IMR-90 (cell line): Measurements from ENCODE around the gene HASPIN. TPM values are rescaled to one million over a fixed set of nuclear protein-coding genes. Genes with fewer than 3 reads are reported as not detected.

ENCODE experiments used
- ATAC-seq: fragments of 200-7000 bp; cut with Tn5 transposase; 2 replicates; pipeline ENCODE4 v1.9.1; 2020; ENCODE audit warnings: low read depth, mild to moderate bottlenecking, moderate library complexity
- BruUV-seq: library from RNA; stranded (reverse); fragments of 400-500 nt; replicated peaks from 2 replicates; lab custom pipeline; 2021; lab: Mats Ljungman, UMichigan
- CTCF ChIA-PET: fragments of 300-600 bp; formaldehyde crosslinking; extraction: SDS; loops from one replicate; lab custom pipeline; 2021; ENCODE audit warnings: antibody characterized with exemption; lab: Yijun Ruan, JAX
- POLR2A ChIA-PET: fragments of 300-600 bp; sonication (Branson Sonifier 250); formaldehyde crosslinking; loops from one replicate; lab custom pipeline; 2022; ENCODE audit warnings: antibody characterized with exemption; ENCODE audit not compliant: unreplicated experiment; lab: Charles Lee
- DNase-seq: peaks from one replicate; pipeline ENCODE4 v3.0.0; 2013
- H2AFZ ChIP-seq: replicated peaks from 2 replicates; pipeline ENCODE3; 2013; ENCODE audit warnings: low read length, mild to moderate bottlenecking; ENCODE audit not compliant: poor library complexity
- H2AK5ac ChIP-seq: 2 replicates; pipeline ENCODE4 v1.6.1; 2013; ENCODE audit warnings: low read depth, low read length, inconsistent platforms
- H2AK9ac ChIP-seq: replicated peaks from 2 replicates; pipeline ENCODE3; 2013; ENCODE audit warnings: mild to moderate bottlenecking, low read depth, low read length, moderate library complexity; ENCODE audit not compliant: poor library complexity
- H2BK120ac ChIP-seq: 2 replicates; pipeline ENCODE4 v1.6.1; 2013; ENCODE audit warnings: low read depth, low read length, inconsistent platforms
- H2BK15ac ChIP-seq: 3 replicates; pipeline ENCODE4 v1.6.1; 2013; ENCODE audit warnings: low read depth, low read length, inconsistent platforms
- H2BK20ac ChIP-seq: 2 replicates; pipeline ENCODE4 v1.6.1; 2013; ENCODE audit warnings: low read depth, mild to moderate bottlenecking, inconsistent platforms, low read length, moderate library complexity
- H2BK5ac ChIP-seq: 2 replicates; pipeline ENCODE4 v1.6.1; 2013; ENCODE audit warnings: mild to moderate bottlenecking, low read depth, low read length, inconsistent platforms; ENCODE audit not compliant: poor library complexity, severe bottlenecking
- H3K14ac ChIP-seq: replicated peaks from 2 replicates; pipeline ENCODE4 v1.6.1; 2013; ENCODE audit warnings: low read depth, low read length, inconsistent platforms
- H3K18ac ChIP-seq: 2 replicates; pipeline ENCODE4 v1.6.1; 2013; ENCODE audit warnings: low read depth, low read length, control low read depth
- H3K23ac ChIP-seq: 2 replicates; pipeline ENCODE4 v1.6.1; 2013; ENCODE audit warnings: low read depth, low read length, inconsistent platforms
- H3K27ac ChIP-seq: 2 replicates; pipeline ENCODE4 v1.5.1; 2013; ENCODE audit warnings: mild to moderate bottlenecking, control low read depth, low read length; ENCODE audit not compliant: insufficient read depth
- H3K27me3 ChIP-seq: 2 replicates; pipeline ENCODE4 v1.6.1; 2013; ENCODE audit warnings: low read length; ENCODE audit not compliant: control insufficient read depth, insufficient read depth
- H3K36me3 ChIP-seq: 2 replicates; pipeline ENCODE4 v1.6.1; 2013; ENCODE audit warnings: low read length, mixed read lengths; ENCODE audit not compliant: control insufficient read depth, insufficient read depth
- H3K4ac ChIP-seq: 2 replicates; pipeline ENCODE4 v1.6.1; 2013; ENCODE audit warnings: low read depth, low read length, inconsistent platforms
- H3K4me1 ChIP-seq: 2 replicates; pipeline ENCODE4 v1.6.1; 2013; ENCODE audit warnings: low read length, mixed read lengths; ENCODE audit not compliant: control insufficient read depth, insufficient read depth
- H3K4me2 ChIP-seq: 2 replicates; pipeline ENCODE4 v1.6.1; 2013; ENCODE audit warnings: low read depth, mild to moderate bottlenecking, control low read depth, low read length, moderate library complexity
- H3K4me3 ChIP-seq: 2 replicates; pipeline ENCODE4 v1.5.1; 2013; ENCODE audit warnings: low read depth, mild to moderate bottlenecking, control low read depth, low read length, moderate library complexity; ENCODE audit not compliant: insufficient read depth
- H3K56ac ChIP-seq: 2 replicates; pipeline ENCODE4 v1.6.1; 2013; ENCODE audit warnings: low read length, inconsistent platforms; ENCODE audit not compliant: insufficient read depth; ENCODE audit errors: extremely low read depth
- H3K79me1 ChIP-seq, 2 experiments: 2 replicates each; pipeline ENCODE4 v1.6.1; 2013; ENCODE audit warnings: low read length in 2 of 2, inconsistent platforms in 1 of 2, low read depth in 1 of 2
- H3K9ac ChIP-seq: 2 replicates; pipeline ENCODE4 v1.6.1; 2013; ENCODE audit warnings: low read depth, low read length, control low read depth
- H3K9me1 ChIP-seq: 2 replicates; pipeline ENCODE4 v1.6.1; 2013; ENCODE audit warnings: low read length, inconsistent platforms; ENCODE audit not compliant: insufficient read depth
- H3K9me3 ChIP-seq: 2 replicates; pipeline ENCODE4 v1.6.1; 2013; ENCODE audit warnings: low read length; ENCODE audit not compliant: control insufficient read depth, insufficient read depth
- H4K20me1 ChIP-seq: 2 replicates; pipeline ENCODE4 v1.6.1; 2013; ENCODE audit warnings: low read length, inconsistent platforms; ENCODE audit not compliant: insufficient read depth
- H4K5ac ChIP-seq: 2 replicates; pipeline ENCODE4 v1.6.1; 2013; ENCODE audit warnings: mild to moderate bottlenecking, low read depth, low read length, control low read depth
- H4K8ac ChIP-seq, 2 experiments: 2 replicates each; pipeline ENCODE4 v1.6.1; 2013; ENCODE audit warnings: low read depth in 2 of 2, low read length in 2 of 2, control low read depth in 1 of 2, inconsistent platforms in 1 of 2
- H4K91ac ChIP-seq: 2 replicates; pipeline ENCODE4 v1.6.1; 2013; ENCODE audit warnings: low read depth, low read length, inconsistent platforms; ENCODE audit not compliant: insufficient read depth
- CEBPB ChIP-seq: IDR thresholded peaks from 2 replicates; pipeline ENCODE4 v1.6.1; 2012; ENCODE audit warnings: low read depth, low read length, improper control_type of control experiment
- CHD1 ChIP-seq: IDR thresholded peaks from 2 replicates; pipeline ENCODE4 v1.6.1; 2012; ENCODE audit warnings: low read depth, low read length, improper control_type of control experiment
- MAFK ChIP-seq: IDR thresholded peaks from 2 replicates; pipeline ENCODE4 v1.6.1; 2012; ENCODE audit warnings: low read depth, low read length, improper control_type of control experiment
- RAD21 ChIP-seq: IDR thresholded peaks from 2 replicates; pipeline ENCODE4 v1.6.1; 2012; ENCODE audit warnings: low read length, improper control_type of control experiment
- WGBS, 2 experiments: methylation state at CpG; one replicate each; pipeline versions ENCODE4 v1.1.5 to v1.1.7; 2013; ENCODE audit warnings: missing lambda C conversion rate in 2 of 2; ENCODE audit not compliant: insufficient read length in 1 of 2; ENCODE audit errors: extremely low coverage in 2 of 2; 5-methylcytosine and 5-hydroxymethylcytosine counted together
- dilution Hi-C: fragments of 300-500 bp; cut with HindIII; formaldehyde crosslinking; loops from one replicate; pipeline ENCODE4 v1.14.3; 2018; ENCODE audit warnings: low sequenced_read_pairs; ENCODE audit not compliant: unreplicated experiment
- in situ Hi-C: fragments of 300-500 bp; cut with MboI; formaldehyde crosslinking; loops from 3 replicates; pipeline ENCODE4 v1.14.3; 2019; ENCODE audit warnings: low sequenced_read_pairs, inconsistent platforms, mixed read lengths
- intact Hi-C: fragments of 100-400 bp; cut with micrococcal nuclease; formaldehyde crosslinking; loops from 2 replicates; pipeline ENCODE4 v1.10.0; 2022
- polyA plus RNA-seq, 3 experiments: library from polyadenylated mRNA; depleted of rRNA; stranded (reverse); fragments of >200 nt; gene quantifications; 2 replicates each; pipeline ENCODE4 v1.2.3, GENCODE V29; 2012; ENCODE audit warnings: low replicate concordance in 1 of 3
- total RNA-seq: library from RNA; depleted of rRNA; stranded (reverse); fragments of >200 nt; gene quantifications from 2 replicates; pipeline ENCODE4 v1.2.3, GENCODE V29; 2012
- TF ChIP-seq, protein P1 (sequence below): fragments of 150-350 bp; IDR thresholded peaks from 2 replicates; pipeline ENCODE4 v1.6.1; 2016; ENCODE audit warnings: low read depth, mild to moderate bottlenecking, low read length, moderate library complexity, borderline replicate concordance
- TF ChIP-seq, protein P2 (sequence below): conservative IDR thresholded peaks from 2 replicates; pipeline ENCODE4 v1.5.1; 2012; ENCODE audit warnings: mild to moderate bottlenecking, low read depth, low read length, improper control_type of control experiment

HASPIN gene
- total and polyA plus RNA-seq, 2 of the 4 experiments (the other 2 are of a cell fraction), result 2.2 to 4.3 TPM

DNA sequence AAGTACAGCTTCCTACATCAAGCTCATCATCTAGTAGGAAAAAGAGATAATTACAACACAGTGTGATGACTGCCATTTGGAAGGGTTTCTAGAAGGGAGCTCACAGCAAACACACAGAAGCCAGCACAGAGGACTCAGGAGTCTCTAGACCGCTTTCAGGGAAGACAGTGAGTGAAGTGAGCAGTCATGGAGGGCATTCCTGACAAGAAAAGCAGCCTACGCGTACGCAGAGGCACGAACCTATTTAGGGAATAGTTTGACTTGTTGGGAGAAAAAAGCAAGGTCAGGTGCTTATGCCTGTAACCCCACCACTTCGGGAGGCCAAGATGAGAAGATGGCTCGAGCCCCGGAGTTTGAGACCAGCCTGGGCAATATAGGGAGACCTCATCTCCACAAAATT lies 8.4 kb upstream of the HASPIN start:
- intact Hi-C loops, result no loop called here
- ATAC-seq (no peak), DNase-seq (no peak)
- H3K9me3 ChIP-seq, result no peaks in the 10 kb centered on the region
- peaks cover 4% of the 10 kb centered on the region for H3K9me1 ChIP-seq
- no peak overlapping the region for H3K4me3 ChIP-seq
- peaks cover 12% of the 10 kb centered on the region for H4K20me1 ChIP-seq
- no peak overlapping the region for H3K4me2 ChIP-seq
- dilution Hi-C loops, result no loop called here
- H3K36me3 ChIP-seq, result peaks cover 40% of the 10 kb centered on the region
- no peak overlapping the region for H2BK120ac ChIP-seq
- peaks cover 12% of the 10 kb centered on the region for H3K4me1 ChIP-seq
- WGBS, 2 experiments, result no CpG with 5 or more reads among the region's 8 CpGs
- H2BK5ac ChIP-seq, result no peak overlapping the region
- H3K18ac ChIP-seq, result no peak overlapping the region
- H3K4ac ChIP-seq, result no peak overlapping the region
- H2BK20ac ChIP-seq, result no peak overlapping the region
- ChIA-PET POLR2A (no interaction called here), CTCF (no interaction called here)
- no peak overlapping the region for H3K27ac ChIP-seq
- H4K8ac ChIP-seq, result no peak overlapping the region
- in situ Hi-C loops, result no loop called here
- H3K79me1 ChIP-seq, result peaks cover 9 to 22% of the 10 kb centered on the region in 2 experiments; a peak in 3 of 4 replicates
- H3K23ac ChIP-seq, result no peak overlapping the region
- no peak overlapping the region for H2AK9ac ChIP-seq
- no peak overlapping the region for H4K91ac ChIP-seq
- H2AK5ac ChIP-seq, result no peak overlapping the region
- TF ChIP-seq CHD1 (no peak), MAFK (no peak), CEBPB (no peak), RAD21 (no peak)
- TF ChIP-seq, protein P1, sequence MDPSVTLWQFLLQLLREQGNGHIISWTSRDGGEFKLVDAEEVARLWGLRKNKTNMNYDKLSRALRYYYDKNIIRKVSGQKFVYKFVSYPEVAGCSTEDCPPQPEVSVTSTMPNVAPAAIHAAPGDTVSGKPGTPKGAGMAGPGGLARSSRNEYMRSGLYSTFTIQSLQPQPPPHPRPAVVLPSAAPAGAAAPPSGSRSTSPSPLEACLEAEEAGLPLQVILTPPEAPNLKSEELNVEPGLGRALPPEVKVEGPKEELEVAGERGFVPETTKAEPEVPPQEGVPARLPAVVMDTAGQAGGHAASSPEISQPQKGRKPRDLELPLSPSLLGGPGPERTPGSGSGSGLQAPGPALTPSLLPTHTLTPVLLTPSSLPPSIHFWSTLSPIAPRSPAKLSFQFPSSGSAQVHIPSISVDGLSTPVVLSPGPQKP, result no peak
- TF ChIP-seq, protein P2, sequence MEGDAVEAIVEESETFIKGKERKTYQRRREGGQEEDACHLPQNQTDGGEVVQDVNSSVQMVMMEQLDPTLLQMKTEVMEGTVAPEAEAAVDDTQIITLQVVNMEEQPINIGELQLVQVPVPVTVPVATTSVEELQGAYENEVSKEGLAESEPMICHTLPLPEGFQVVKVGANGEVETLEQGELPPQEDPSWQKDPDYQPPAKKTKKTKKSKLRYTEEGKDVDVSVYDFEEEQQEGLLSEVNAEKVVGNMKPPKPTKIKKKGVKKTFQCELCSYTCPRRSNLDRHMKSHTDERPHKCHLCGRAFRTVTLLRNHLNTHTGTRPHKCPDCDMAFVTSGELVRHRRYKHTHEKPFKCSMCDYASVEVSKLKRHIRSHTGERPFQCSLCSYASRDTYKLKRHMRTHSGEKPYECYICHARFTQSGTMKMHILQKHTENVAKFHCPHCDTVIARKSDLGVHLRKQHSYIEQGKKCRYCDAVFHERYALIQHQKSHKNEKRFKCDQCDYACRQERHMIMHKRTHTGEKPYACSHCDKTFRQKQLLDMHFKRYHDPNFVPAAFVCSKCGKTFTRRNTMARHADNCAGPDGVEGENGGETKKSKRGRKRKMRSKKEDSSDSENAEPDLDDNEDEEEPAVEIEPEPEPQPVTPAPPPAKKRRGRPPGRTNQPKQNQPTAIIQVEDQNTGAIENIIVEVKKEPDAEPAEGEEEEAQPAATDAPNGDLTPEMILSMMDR, result no peak
- no peak overlapping the region for H3K56ac ChIP-seq
- H3K9ac ChIP-seq, result no peak overlapping the region
- no TSS peak for BruUV-seq
- no peak overlapping the region for H2BK15ac ChIP-seq
- no peak overlapping the region for H2AFZ ChIP-seq
- no peak overlapping the region for H4K5ac ChIP-seq
- H3K27me3 ChIP-seq, result no peaks in the 10 kb centered on the region
- H3K14ac ChIP-seq, result no peak overlapping the region
